Erythroblast (primary cell): ENCODE data around the gene TIGD6.

Experiments used
- GATA1 ChIP-seq: IDR thresholded peaks from 2 replicates; pipeline ENCODE4 v1.6.1; 2011; ENCODE audit warnings: low read depth, mild to moderate bottlenecking, control low read depth, low read length, moderate library complexity
- POLR2A ChIP-seq: IDR thresholded peaks from 2 replicates; pipeline ENCODE4 v1.6.1; 2011; ENCODE audit warnings: mild to moderate bottlenecking, low read length

DNA sequence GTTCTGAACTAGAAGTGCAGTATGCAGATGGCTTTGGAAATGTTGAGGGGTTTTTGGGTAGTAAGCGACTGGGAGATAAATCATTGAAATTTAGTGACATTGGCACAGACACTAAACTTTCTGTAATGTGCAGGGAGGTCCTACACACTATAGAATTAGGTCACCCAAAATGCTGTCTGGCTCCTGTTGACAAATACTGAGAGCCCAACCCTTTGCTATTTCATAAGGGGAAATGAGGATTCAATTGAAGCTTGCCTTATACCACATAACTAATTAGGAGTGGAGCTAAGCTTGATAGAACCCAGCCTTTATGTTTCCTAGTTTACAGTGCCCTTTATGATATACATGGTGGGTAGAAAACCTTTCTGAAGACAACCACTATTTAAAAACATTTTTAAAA, 22.7 kb upstream of the TIGD6 start:
- TF ChIP-seq POLR2A, result no peak
- TF ChIP-seq GATA1, result no peak
